Kidney (tissue), 14 donors: ENCODE results near the gene QRFP. TPM values are rescaled to one million over a fixed set of nuclear protein-coding genes. Genes with fewer than 3 reads are reported as not detected.

ENCODE experiments used
- DNase-seq, 5 donors: peaks; one replicate each; pipeline ENCODE4 v3.0.0-alpha.2; 2013 to 2020
- FAIRE-seq: peaks from 2 replicates; lab custom pipeline; 2012; peaks lifted over from hg19 to GRCh38; lab: Jason Lieb, UNC
- H3K27ac ChIP-seq, 2 donors: one replicate each; pipeline ENCODE4 v1.7.0; 2013; ENCODE audit warnings: low read depth in 2 of 2, low read length in 2 of 2, inconsistent platforms in 1 of 2
- H3K27me3 ChIP-seq: one replicate; pipeline ENCODE4 v1.7.1; 2013; ENCODE audit warnings: low read length, inconsistent platforms; ENCODE audit not compliant: control insufficient read depth, insufficient read depth
- H3K36me3 ChIP-seq, 3 donors: one replicate each; pipeline versions ENCODE4 v1.7.0 to v1.7.1; 2013; ENCODE audit warnings: low read length in 3 of 3, control low read depth in 1 of 3, inconsistent platforms in 1 of 3; ENCODE audit not compliant: insufficient read depth in 3 of 3, control insufficient read depth in 2 of 3
- H3K4me1 ChIP-seq, 3 donors: one replicate each; pipeline versions ENCODE4 v1.7.0 to v1.7.1; 2013; ENCODE audit warnings: low read length in 3 of 3, inconsistent platforms in 1 of 3, low read depth in 1 of 3; ENCODE audit not compliant: control insufficient read depth in 2 of 3, insufficient read depth in 2 of 3
- H3K4me3 ChIP-seq, 3 donors: one replicate each; pipeline versions ENCODE4 v1.7.0 to v1.8.1; 2013; ENCODE audit warnings: low read length in 3 of 3, control low read depth in 1 of 3, inconsistent platforms in 1 of 3
- H3K9ac ChIP-seq, 3 donors: one replicate each; pipeline versions ENCODE4 v1.7.0 to v1.7.1; 2013; ENCODE audit warnings: low read length in 3 of 3, control low read depth in 1 of 3, inconsistent platforms in 1 of 3
- H3K9me3 ChIP-seq, 3 donors: one replicate each; pipeline versions ENCODE4 v1.7.0 to v1.7.1; 2013; ENCODE audit warnings: low read length in 3 of 3, control low read depth in 1 of 3, inconsistent platforms in 1 of 3; ENCODE audit not compliant: control insufficient read depth in 2 of 3, insufficient read depth in 1 of 3
- intact Hi-C: fragments of 100-400 bp; cut with DNase I; formaldehyde crosslinking; loops from one replicate; pipeline ENCODE4 v1.11.1; 2022
- polyA plus RNA-seq: library from polyadenylated mRNA; stranded (reverse); fragments of 350-450 nt; fragmentation: Illumina TruSeq; extraction: RNeasy Lipid Tissue Mini Kit (QIAGEN cat#74804); gene quantifications from one replicate; pipeline ENCODE4 v1.2.3, GENCODE V29; 2014; ENCODE audit warnings: low read depth, low replicate concordance; ENCODE audit not compliant: insufficient read depth
- total RNA-seq: library from RNA; stranded (reverse); fragmentation: NEBNext Ultra II Directional; extraction: Animal tissue kit (Norgen Biotek cat#: 25700); gene quantifications from one replicate; pipeline ENCODE4 v1.2.1, GENCODE V29; 2021
- TF ChIP-seq, protein P1 (sequence below): IDR thresholded peaks from 3 replicates; pipeline ENCODE4 v1.5.1; 2012; ENCODE audit warnings: mild to moderate bottlenecking, moderate library complexity, borderline replicate concordance; ENCODE audit not compliant: insufficient read depth; ENCODE audit errors: extremely low read depth
- donor health status: control.
- donor health status: control.
- donor health status: control.
- donor health status: control.
- donor health status: control.
- donor health status: DM: yes; HTN: yes; CAD: no.
- donor health status: Normal renal cell carcinoma (clear cell type).

The QRFP gene
- total and polyA plus RNA-seq, 2 donors from 2014 or later = not detected

DNA sequence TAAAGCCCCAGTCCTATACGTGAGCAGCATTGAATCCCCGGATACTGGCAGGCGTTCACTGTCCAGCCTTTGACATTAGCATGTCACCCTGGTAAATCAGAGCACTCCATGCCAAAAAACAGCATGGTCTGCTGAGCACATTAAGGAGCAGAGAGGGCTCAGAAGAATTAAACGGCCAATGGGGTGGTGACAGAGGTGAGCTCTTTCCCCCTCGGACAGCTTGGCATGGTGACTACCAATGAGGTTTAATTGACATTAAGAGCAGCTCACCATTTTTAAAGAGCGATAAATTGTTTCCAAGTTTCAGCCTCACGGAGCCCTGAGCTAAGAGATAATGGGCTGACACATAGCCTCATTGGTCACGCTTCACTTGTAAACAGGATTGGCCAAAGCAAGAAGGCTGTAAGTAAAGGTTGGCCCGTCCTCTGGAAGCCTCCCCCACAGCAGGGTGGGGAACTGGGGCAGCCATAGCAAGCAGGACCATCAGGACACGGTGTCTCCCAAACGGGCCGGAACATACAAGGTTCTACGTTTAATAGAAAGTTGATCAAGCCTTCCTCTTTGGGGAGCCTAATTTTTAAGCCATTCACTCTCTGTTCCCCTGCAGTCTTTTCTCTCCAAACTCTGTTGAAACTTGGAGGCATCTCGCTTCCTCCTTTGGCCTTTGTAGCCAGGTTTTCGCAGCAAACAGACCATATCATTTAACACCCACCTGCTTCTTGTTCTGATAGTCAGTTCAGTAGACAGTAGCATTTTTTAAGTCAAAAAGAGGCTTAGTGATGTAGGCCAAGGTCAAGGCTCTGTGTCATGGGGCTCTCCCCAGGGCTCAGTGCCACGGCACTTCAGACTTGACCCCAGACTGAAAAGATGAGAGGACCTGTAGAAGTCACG is 25.9 kb downstream of the QRFP start:
- no peak for FAIRE-seq
- H3K27ac ChIP-seq = no peak overlapping the region
- peak in 3 of 5 donors; percentile 27 to 45 (median 33) for DNase-seq

DNA sequence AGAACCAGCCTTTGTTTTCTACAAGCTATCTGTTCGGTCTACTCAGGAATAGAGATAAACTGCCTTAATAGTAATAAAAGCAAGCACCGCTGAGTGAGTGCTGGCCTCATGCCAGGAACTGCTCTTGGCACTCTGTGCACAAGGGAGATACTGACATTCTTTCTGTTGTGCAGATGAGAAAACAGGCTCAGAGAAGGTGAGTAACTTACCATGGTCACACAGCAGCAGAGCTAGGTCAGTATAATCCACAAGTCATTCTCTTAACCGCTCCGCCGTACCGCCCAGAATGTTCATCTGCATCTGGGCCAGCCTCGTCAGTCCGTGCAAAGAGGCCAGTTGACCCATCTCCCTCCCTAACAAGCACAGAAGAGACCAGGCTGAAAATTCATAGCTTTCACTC is 27.4 kb downstream of the QRFP start:
- peak in 1 of 5 donors; percentile 75 for DNase-seq

More for the DNA sequence above, 25.9 kb downstream of the QRFP start:
- TF ChIP-seq, protein P1, sequence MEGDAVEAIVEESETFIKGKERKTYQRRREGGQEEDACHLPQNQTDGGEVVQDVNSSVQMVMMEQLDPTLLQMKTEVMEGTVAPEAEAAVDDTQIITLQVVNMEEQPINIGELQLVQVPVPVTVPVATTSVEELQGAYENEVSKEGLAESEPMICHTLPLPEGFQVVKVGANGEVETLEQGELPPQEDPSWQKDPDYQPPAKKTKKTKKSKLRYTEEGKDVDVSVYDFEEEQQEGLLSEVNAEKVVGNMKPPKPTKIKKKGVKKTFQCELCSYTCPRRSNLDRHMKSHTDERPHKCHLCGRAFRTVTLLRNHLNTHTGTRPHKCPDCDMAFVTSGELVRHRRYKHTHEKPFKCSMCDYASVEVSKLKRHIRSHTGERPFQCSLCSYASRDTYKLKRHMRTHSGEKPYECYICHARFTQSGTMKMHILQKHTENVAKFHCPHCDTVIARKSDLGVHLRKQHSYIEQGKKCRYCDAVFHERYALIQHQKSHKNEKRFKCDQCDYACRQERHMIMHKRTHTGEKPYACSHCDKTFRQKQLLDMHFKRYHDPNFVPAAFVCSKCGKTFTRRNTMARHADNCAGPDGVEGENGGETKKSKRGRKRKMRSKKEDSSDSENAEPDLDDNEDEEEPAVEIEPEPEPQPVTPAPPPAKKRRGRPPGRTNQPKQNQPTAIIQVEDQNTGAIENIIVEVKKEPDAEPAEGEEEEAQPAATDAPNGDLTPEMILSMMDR = no peak
- intact Hi-C loops = no loop called here
- Histone ChIP-seq H3K36me3 (peaks cover 5 to 38% (median 25%) of the 10 kb centered on the region in 3 donors), H3K27me3 (no peaks in the 10 kb centered on the region), H3K9ac (no peak overlapping the region), H3K9me3 (no peaks in the 10 kb centered on the region), H3K4me3 (no peak overlapping the region), H3K4me1 (peaks cover 0 to 31% (median 17%) of the 10 kb centered on the region in 3 donors)

DNA sequence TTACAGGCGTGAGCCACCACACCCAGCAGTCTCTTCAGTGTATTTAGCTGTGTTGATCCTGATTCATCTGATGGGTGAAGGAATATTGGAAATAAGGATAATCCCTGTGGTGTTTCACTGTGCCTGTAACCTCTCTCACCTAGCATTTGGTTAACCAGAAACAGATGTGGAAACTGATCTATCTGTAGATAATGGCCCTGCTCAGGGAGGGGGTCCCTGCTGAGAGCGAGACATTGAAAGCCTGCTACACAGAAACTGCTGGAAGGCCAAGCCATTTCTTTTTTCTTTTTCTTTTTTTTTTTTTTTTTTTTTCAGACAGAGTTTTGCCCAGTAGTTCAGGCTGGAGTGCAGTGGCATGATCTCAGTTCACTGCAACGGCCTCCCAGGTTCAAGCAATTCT is 28.4 kb downstream of the QRFP start:
- no peak for FAIRE-seq
- Histone ChIP-seq H3K4me1 (peaks cover 2 to 16% (median 14%) of the 10 kb centered on the region in 3 donors), H3K9ac (no peak overlapping the region), H3K36me3 (peaks cover 11 to 16% (median 13%) of the 10 kb centered on the region in 3 donors), H3K27ac (no peak overlapping the region), H3K9me3 (no peaks in the 10 kb centered on the region), H3K27me3 (no peaks in the 10 kb centered on the region), H3K4me3 (no peak overlapping the region)
- DNase-seq = no peak
- intact Hi-C loops = loop anchor here (10.0 kb wide), 1 partner anchor 93 kb away; no protein-coding TSS in a partner anchor
- TF ChIP-seq, protein P1 = no peak

More for the DNA sequence above, 27.4 kb downstream of the QRFP start:
- Histone ChIP-seq H3K4me1 (peaks cover 0 to 26% (median 17%) of the 10 kb centered on the region in 3 donors), H3K36me3 (peaks cover 9 to 27% (median 17%) of the 10 kb centered on the region in 3 donors), H3K9ac (no peak overlapping the region), H3K4me3 (no peak overlapping the region), H3K27ac (no peak overlapping the region), H3K9me3 (no peaks in the 10 kb centered on the region), H3K27me3 (no peaks in the 10 kb centered on the region)
- FAIRE-seq = no peak
- TF ChIP-seq, protein P1 = no peak
- intact Hi-C loops = loop anchor here (10.0 kb wide), 1 partner anchor 94 kb away; no protein-coding TSS in a partner anchor
